Sigmoid colon (tissue), 7 donors: ENCODE data around the gene AKAP1. TPM values are rescaled to one million over a fixed set of nuclear protein-coding genes. Genes with fewer than 3 reads are reported as not detected.

Experiments used
- DNase-seq: peaks from one replicate; pipeline ENCODE4 v3.0.0-alpha.2; 2019
- H3K27ac ChIP-seq, 4 donors: fragments of 200-600 bp; sonication (generic); one replicate each; pipeline ENCODE4 v1.5.1; 2016 to 2019; ENCODE audit warnings: mild to moderate bottlenecking in 1 of 4
- H3K27me3 ChIP-seq, 3 donors: fragments of 200-600 bp; sonication (generic); one replicate each; pipeline ENCODE4 v1.5.1; 2019; ENCODE audit warnings: mild to moderate bottlenecking in 1 of 3
- H3K36me3 ChIP-seq, 4 donors: fragments of 200-600 bp; sonication (generic); one replicate each; pipeline ENCODE4 v1.5.1; 2016 to 2019
- H3K4me1 ChIP-seq, 4 donors: fragments of 200-600 bp; sonication (generic); one replicate each; pipeline ENCODE4 v1.5.1; 2017 to 2019
- H3K4me3 ChIP-seq, 4 donors: fragments of 200-600 bp; sonication (generic); one replicate each; pipeline ENCODE4 v1.5.1; 2017 to 2019; ENCODE audit warnings: mild to moderate bottlenecking in 2 of 4, moderate library complexity in 1 of 4
- H3K9me3 ChIP-seq, 4 donors: fragments of 200-600 bp in 3 of 4; sonication (generic) in 3 of 4; one replicate each; pipeline versions ENCODE4 v1.5.1 to v1.6.1; 2013 to 2019
- CTCF ChIP-seq, 4 experiments: fragments of 450-650 bp in 3 of 4; fragments of 200-600 bp in 1 of 4; IDR thresholded peaks; one replicate each; pipeline ENCODE4 v1.5.1; 2016 to 2019; ENCODE audit warnings: antibody characterized with exemption in 4 of 4, mild to moderate bottlenecking in 3 of 4, moderate library complexity in 2 of 4
- EP300 ChIP-seq, 4 donors: sonication (generic); formaldehyde crosslinking; IDR thresholded peaks; one replicate each; pipeline ENCODE4 v1.6.1; 2017; ENCODE audit warnings: antibody characterized with exemption in 4 of 4
- POLR2A ChIP-seq, 2 donors: fragments of 450-650 bp; IDR thresholded peaks; one replicate each; pipeline ENCODE4 v1.6.1; 2016; ENCODE audit warnings: antibody characterized with exemption in 2 of 2, mild to moderate bottlenecking in 2 of 2, moderate library complexity in 2 of 2
- POLR2AphosphoS5 ChIP-seq, 4 donors: sonication (generic); formaldehyde crosslinking; IDR thresholded peaks; one replicate each; pipeline ENCODE4 v1.6.1; 2017; ENCODE audit warnings: antibody characterized with exemption in 4 of 4
- WGBS, 2 donors: extraction: QIAGEN DNeasy Blood & Tissue Kit; methylation state at CpG; one replicate each; pipeline ENCODE4 v1.1.7; 2013; 5-methylcytosine and 5-hydroxymethylcytosine counted together
- intact Hi-C: fragments of 100-400 bp; cut with DNase I; formaldehyde crosslinking; loops from one replicate; pipeline ENCODE4 v1.15.1; 2023
- polyA plus RNA-seq, 3 donors: library from polyadenylated mRNA; stranded (reverse); fragments of 200-250 nt; gene quantifications; one replicate each; pipeline ENCODE4 v1.2.3, GENCODE V29; 2013
- total RNA-seq, 4 donors: library from RNA; depleted of rRNA; stranded (reverse); fragments of >200 nt; gene quantifications; one replicate each; pipeline ENCODE4 v1.1.0, GENCODE V29; 2016
- donor health status: healthy with polysubstance abuse.
- donor health status: Bipolar disorder and iron deficiency.
- donor health status: healthy.

Gene AKAP1
- total and polyA plus RNA-seq, 7 donors: 12.7 to 126 (median 78.9) TPM

DNA sequence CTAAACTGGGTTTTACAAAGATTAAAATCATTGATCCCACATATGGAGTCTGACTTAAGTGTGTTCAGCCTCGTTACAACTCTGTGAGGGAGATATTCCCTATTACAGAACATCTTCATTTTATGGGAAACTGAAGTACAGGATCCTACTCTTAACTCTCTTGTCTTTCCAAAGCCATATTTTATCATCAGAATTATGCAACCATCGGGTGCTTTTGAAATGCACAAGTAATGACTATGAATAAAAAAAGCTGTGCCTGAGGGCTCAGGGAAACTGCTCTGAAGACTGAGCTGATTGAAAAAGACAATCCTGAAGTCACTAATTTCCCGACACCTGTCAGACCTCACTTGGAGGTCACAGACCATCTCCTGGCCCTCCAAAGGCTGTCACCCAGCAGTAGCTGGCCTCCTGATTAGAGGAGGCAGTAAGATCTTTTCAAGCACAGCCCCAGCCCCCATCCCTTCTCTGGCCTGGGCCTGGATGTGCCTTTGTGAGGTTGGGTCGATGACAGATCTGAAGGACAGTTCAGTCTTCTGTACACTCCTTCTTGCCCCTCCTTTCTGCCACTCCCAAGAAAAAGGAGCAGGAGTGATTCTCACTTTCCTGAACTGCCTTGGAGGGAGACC lies 5.6 kb downstream of the AKAP1 start:
- peaks cover 0 to 89% (median 82%) of the 10 kb centered on the region in 4 donors for H3K4me1 ChIP-seq
- no peaks in the 10 kb centered on the region for H3K36me3 ChIP-seq
- 32 to 62% methylated on average over 4 of the region's 4 CpGs for WGBS, 2 donors

GRCh38 chr17:57091186-57091618 lies 6.2 kb downstream of the AKAP1 start:
- Histone ChIP-seq H3K9me3 (no peaks in the 10 kb centered on the region), H3K36me3 (no peaks in the 10 kb centered on the region), H3K4me3 (peak overlapping the region in 1 of 4 donors; percentile 11), H3K27ac (peak overlapping the region; percentile 88 to 98 (median 96)), H3K27me3 (no peaks in the 10 kb centered on the region), H3K4me1 (peaks cover 0 to 94% (median 84%) of the 10 kb centered on the region in 4 donors)
- peak; percentile 89 for DNase-seq
- 37 to 68% methylated on average over 5 of the region's 5 CpGs for WGBS, 2 donors
- TF ChIP-seq POLR2A (IDR thresholded peaks at IDR 0.05) (no peak), POLR2AphosphoS5 (IDR thresholded peaks at IDR 0.05) (peak; percentile 45 to 76 (median 57)), CTCF (IDR thresholded peaks at IDR 0.05) (no peak), EP300 (IDR thresholded peaks at IDR 0.05) (peak; percentile 26 to 77 (median 40))
- intact Hi-C loops: loop anchor here (10.0 kb wide), 1 partner anchor 256 kb away; the partner anchor contains the start of genes C17orf67 and DGKE

More for the DNA sequence above, 5.6 kb downstream of the AKAP1 start:
- Histone ChIP-seq H3K9me3 (no peaks in the 10 kb centered on the region), H3K27me3 (no peaks in the 10 kb centered on the region), H3K4me3 (peak overlapping the region in 1 of 4 donors; percentile 11), H3K27ac (peak overlapping the region; percentile 88 to 98 (median 96))
- TF ChIP-seq CTCF (IDR thresholded peaks at IDR 0.05): no peak
- peak in 1 of 4 donors; percentile 65 for TF ChIP-seq EP300 (IDR thresholded peaks at IDR 0.05)
- TF ChIP-seq POLR2A (IDR thresholded peaks at IDR 0.05): no peak
- peak; percentile 58 to 79 (median 60) for TF ChIP-seq POLR2AphosphoS5 (IDR thresholded peaks at IDR 0.05)
- DNase-seq: no peak
- intact Hi-C loops: loop anchor here (10.0 kb wide), 1 partner anchor 256 kb away; the partner anchor contains the start of genes C17orf67 and DGKE

DNA sequence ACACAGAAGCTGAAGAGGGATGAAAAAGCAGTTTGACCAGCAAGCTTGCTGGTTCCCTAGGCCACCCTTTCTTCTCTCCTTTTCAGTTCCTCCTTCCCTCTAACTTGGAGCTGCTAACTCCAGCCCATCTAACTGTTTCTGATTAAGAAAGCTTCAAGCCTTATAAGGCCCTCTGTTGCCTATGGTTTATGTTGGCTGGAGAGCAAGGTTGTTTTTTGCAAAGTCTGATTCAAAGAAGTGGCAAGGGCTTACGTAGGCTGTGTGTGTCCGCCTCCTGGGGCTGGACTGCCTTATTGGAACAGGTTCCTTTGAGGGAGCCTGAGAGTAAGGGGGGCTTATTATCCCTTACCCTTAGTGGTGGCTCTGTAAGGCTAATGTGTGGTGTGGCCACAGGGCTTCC lies 7.1 kb downstream of the AKAP1 start:
- DNase-seq: peak; percentile 92
- 69 to 70% methylated on average over 2 of the region's 2 CpGs for WGBS, 2 donors

GRCh38 chr17:57092779-57093178 lies 7.7 kb downstream of the AKAP1 start:
- peak; percentile 91 for DNase-seq
- intact Hi-C loops: loop anchor here (10.0 kb wide), 1 partner anchor 258 kb away; the partner anchor contains the start of genes C17orf67 and DGKE

More for the DNA sequence above, 7.1 kb downstream of the AKAP1 start:
- TF ChIP-seq EP300 (IDR thresholded peaks at IDR 0.05): peak; percentile 68 to 84 (median 82)
- TF ChIP-seq POLR2A (IDR thresholded peaks at IDR 0.05): peak in 1 of 2 donors; percentile 29
- peak; percentile 73 to 92 (median 82) for TF ChIP-seq POLR2AphosphoS5 (IDR thresholded peaks at IDR 0.05)
- TF ChIP-seq CTCF (IDR thresholded peaks at IDR 0.05): no peak
- peak overlapping the region; percentile 88 to 98 (median 96) for H3K27ac ChIP-seq
- H3K36me3 ChIP-seq: no peaks in the 10 kb centered on the region
- peaks cover 0 to 98% (median 87%) of the 10 kb centered on the region in 4 donors for H3K4me1 ChIP-seq
- H3K9me3 ChIP-seq: no peaks in the 10 kb centered on the region
- no peaks in the 10 kb centered on the region for H3K27me3 ChIP-seq
- intact Hi-C loops: loop anchor here (10.0 kb wide), 1 partner anchor 257 kb away; the partner anchor contains the start of genes C17orf67 and DGKE
- peak overlapping the region in 1 of 4 donors; percentile 3 for H3K4me3 ChIP-seq

More at GRCh38 chr17:57092779-57093178, 7.7 kb downstream of the AKAP1 start:
- WGBS, 2 donors: 89% methylated on average over 8 of the region's 8 CpGs
- Histone ChIP-seq H3K27ac (peak overlapping the region; percentile 88 to 98 (median 96)), H3K4me1 (peaks cover 0 to 98% (median 87%) of the 10 kb centered on the region in 4 donors), H3K9me3 (no peaks in the 10 kb centered on the region), H3K27me3 (no peaks in the 10 kb centered on the region), H3K4me3 (no peak overlapping the region), H3K36me3 (no peaks in the 10 kb centered on the region)
- TF ChIP-seq POLR2AphosphoS5 (IDR thresholded peaks at IDR 0.05) (peak; percentile 44 to 75 (median 66)), CTCF (IDR thresholded peaks at IDR 0.05) (no peak), EP300 (IDR thresholded peaks at IDR 0.05) (peak in 3 of 4 donors; percentile 57 to 87 (median 65)), POLR2A (IDR thresholded peaks at IDR 0.05) (no peak)
